ENCODE results near the gene PCSK9.

PCSK9 gene

DNA sequence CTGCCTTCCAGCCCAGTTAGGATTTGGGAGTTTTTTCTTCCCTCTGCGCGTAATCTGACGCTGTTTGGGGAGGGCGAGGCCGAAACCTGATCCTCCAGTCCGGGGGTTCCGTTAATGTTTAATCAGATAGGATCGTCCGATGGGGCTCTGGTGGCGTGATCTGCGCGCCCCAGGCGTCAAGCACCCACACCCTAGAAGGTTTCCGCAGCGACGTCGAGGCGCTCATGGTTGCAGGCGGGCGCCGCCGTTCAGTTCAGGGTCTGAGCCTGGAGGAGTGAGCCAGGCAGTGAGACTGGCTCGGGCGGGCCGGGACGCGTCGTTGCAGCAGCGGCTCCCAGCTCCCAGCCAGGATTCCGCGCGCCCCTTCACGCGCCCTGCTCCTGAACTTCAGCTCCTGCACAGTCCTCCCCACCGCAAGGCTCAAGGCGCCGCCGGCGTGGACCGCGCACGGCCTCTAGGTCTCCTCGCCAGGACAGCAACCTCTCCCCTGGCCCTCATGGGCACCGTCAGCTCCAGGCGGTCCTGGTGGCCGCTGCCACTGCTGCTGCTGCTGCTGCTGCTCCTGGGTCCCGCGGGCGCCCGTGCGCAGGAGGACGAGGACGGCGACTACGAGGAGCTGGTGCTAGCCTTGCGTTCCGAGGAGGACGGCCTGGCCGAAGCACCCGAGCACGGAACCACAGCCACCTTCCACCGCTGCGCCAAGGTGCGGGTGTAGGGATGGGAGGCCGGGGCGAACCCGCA lies at the start of gene PCSK9:
Gene PCSK9, plus strand, starts transcription at position 207 of the 741 bp plus-strand sequence. Its CDS starts 290 bp downstream, at position 497.
- DNase-seq (ENCODE audit: low read depth in 2 of 2), result no peak

- no peak for DNase-seq (ENCODE audit: low read depth in 2 of 2)
Measured at GRCh38 chr1:54989968-54990810, 49.2 kb upstream of the PCSK9 start.

- no peak for DNase-seq (ENCODE audit: low read depth in 2 of 2)
Measured at GRCh38 chr1:54990916-54991315, 48.4 kb upstream of the PCSK9 start.

GRCh38 chr1:54991939-54992338 lies 47.4 kb upstream of the PCSK9 start:
- no peak for DNase-seq (ENCODE audit: low read depth in 2 of 2)

GRCh38 chr1:54993140-54993539 lies 46.2 kb upstream of the PCSK9 start:
- no peak for DNase-seq (ENCODE audit: low read depth in 2 of 2)

DNA sequence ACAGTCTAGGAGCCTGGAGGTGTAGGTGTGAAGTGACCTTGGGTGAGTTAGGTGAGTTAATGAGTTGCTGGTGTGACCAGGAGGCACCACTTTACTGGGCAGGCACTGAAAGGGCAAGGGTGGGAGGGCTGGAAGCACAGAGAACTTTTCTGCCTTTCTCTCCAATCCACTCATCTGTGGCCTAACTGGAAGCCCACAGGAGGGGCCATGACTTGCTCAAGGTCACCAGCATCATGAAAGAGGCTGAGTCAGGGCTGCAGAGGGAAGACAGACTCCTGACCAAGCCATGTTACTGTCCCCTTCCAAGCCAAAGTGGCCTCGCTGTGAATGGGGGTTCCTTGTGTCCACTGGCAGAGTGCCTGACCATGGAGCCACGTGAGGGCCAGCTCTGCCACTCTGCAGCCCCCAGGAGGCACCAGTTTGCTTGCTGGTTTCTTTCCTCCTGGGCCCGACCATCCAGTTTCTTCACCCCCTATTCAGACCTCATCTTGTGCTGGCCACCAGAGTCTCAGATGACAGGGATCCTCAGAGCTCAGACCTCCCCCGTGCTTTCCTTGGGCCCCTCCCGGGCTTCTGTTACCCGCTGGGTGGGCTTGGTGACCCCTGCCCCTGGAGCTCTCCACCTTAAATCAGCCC lies 44.9 kb upstream of the PCSK9 start:
- DNase-seq (ENCODE audit: low read depth in 2 of 2), result no peak

DNA sequence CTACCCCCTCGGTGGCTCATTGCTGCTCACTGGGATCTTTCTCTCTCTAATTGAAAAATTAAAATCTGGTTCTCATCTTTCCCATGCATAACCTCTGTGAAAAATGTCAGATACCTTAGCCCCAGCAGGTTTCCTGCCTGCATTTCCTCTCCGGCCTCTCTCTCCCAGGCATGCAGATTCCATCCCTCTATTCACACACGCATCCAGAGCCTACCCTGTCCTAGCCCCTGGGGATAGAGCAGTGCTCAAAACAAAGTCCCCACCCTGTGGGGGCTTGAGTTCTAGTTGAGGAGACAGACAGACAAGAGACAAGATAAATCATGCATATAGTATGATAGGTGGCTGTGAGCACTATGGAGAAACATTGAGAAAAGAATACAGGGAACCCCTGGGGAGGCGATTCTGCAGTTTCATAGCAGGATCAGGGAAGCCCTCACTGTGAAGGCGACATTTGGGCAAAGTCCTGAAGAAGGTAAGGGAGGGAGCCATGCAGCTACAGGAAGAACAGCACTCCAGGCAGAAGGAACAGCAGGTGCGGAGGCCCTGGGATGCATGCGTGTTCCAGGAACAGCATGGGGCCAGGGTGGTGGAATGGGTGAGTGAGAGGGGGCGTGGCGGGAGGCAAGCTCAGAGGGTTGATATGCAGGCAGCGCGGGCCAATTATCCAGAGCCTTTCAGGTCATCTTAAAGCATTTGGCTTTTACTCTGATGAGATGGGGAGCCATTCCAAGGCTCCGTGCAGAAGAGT lies 44.2 kb upstream of the PCSK9 start:
- no peak for DNase-seq (ENCODE audit: low read depth in 2 of 2)

GRCh38 chr1:54995835-54996234 lies 43.5 kb upstream of the PCSK9 start:
- DNase-seq (ENCODE audit: low read depth in 2 of 2), result no peak

DNA sequence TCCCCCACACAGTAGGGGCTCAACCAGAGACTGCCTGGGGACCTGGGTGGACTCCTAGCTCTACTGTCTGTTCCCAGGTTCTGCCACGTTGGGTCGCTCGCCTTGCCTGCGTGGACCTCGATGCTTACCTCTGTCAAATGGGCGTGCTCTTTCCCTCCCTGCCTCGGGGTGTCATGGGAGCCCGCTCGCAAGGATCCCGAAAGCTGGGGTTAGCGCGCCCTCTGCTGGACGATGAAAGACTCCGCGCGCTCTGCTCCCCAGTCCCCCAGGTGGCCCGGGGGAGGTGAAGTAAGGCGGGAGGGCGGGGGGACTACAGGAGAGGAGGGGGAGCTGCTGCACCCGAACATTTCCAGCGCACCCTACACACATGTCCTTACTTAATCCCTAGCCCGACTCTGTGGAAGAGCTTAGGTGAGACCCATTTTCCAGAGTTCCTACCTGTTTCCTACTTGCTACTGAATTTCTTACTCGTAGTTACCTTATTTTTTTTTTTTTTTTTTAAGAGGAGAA lies 42.9 kb upstream of the PCSK9 start:
- peak; percentile 18 to 29 for DNase-seq (ENCODE audit: low read depth in 2 of 2)

DNA sequence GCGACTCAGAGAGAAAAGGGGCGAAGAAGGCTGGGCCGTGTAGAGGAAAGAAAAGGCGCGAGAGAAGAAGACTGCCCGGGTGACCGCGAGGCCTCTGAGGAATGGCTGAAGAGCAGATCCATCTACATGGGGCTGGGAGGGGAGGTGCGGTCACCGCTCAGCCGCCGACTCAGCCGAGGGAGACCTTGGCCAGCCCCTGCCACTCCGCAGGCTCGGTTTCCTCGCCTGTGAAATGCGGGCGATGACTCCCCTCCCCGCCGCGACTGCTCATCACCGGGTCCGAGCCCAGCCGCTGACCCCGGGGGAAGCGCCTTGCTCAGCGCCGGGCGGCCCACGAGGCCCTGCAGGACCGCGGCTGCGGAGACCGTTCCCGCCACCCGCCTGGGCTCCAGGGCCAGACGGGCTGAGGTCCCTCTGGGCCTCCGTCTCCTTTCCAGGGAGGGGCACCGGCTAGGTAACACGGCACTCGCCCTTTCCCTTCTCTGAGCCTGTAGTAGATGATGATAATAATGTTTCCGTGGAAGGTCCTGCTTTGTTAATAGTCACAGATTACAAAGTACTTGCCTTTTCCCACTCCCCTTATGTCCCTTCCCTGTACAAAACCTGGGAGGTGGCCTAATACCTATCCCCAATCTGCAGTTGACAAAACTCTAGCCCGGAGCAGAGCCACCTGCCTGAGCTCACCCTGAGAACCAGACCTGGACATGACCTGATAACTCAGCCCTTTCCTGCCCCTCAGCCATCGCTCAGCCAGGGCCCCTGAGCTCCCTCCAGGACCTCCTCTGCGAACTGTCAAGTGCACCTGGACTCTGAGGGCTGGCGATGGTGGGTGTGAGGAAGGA lies 42.3 kb upstream of the PCSK9 start:
- DNase-seq (ENCODE audit: low read depth in 2 of 2), result no peak

DNA sequence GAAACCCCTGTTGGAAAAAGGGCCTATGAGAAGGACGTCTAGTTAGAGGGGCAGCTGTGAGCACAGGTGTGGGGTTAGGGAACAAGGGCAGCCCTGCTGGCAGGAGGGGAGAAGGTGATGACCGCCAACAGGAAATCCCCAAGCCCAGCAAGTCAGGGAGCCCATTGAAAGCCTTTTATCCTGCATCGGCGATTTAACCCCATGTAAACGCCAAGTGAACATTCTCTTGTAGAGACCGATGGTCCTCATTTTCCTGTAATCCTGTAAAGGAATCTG lies 41.7 kb upstream of the PCSK9 start:
- DNase-seq (ENCODE audit: low read depth in 2 of 2), result no peak

DNA sequence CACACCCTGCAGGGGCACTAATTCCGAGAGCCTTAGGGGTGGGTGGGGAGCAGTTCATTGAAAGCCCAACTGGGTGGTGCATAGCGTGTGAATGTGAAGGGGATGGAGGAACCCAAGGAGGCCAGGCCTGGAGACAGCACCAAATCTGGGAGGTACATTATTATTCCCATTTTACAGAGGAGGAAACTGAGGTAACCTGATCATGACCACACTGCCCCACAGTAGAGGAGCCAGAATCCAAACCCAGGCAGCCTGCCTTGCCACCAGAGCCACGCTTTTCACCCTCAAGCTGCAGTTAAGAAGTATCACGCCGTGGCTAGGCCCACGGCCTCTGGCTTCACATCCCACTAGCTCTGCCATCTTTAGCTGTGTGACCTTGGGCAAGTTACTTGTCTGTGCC lies 41.2 kb upstream of the PCSK9 start:
- DNase-seq (ENCODE audit: low read depth in 2 of 2), result no peak

GRCh38 chr1:54998677-54999076 lies 40.7 kb upstream of the PCSK9 start, which contains the start of gene BSND:
BSND (plus strand) TSS chr1:54998933; CDS start chr1:54999187, 254 bp downstream.
- no peak for DNase-seq (ENCODE audit: low read depth in 2 of 2)

DNA sequence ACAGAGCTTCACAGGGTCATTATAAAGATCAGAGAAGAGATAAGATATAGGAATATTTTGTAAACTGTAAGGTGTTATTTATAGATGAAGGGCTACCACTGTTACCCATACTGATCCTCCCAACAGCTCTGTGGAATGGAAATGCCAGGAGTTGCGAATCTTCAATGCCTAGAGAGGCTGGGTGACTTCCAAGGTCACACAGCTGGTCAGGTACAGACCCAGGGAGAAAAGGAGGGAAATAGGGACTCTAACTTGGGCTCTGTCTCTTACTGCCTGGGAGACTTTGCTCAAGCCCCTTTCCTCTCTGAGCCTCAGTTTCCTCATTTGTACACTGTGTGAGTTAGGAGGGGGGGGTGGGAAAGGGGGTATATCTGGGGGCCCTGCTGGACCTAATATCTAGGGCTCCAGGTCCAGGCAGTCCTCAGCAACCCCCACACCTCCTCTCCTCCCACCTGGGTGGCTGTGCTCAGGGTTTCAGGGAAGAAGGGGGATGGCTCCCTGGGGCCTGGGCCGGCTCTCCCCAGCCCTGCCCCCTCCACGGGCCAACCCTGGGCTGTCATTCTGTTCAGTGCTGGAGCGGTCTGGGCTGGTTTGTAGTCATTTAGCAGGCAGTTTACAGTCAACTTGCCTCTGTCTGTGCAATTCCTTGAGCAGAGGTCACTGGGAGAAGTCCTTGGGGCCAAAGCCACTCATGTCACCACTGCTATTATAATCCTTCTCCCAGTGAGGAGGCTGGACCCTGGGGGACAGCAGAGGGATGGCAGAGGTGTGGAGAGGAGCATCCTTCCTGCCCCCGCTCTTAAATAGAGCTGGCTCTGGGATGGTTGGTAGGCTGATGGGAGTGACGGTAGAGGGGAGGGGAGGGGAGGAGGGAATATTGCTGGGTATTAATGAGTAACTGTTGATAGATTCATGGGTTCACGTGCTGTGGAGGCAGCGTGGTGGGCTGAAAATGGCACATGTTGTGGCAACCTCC lies 39.0 kb upstream of the PCSK9 start:
- no peak for DNase-seq (ENCODE audit: low read depth in 2 of 2)

DNA sequence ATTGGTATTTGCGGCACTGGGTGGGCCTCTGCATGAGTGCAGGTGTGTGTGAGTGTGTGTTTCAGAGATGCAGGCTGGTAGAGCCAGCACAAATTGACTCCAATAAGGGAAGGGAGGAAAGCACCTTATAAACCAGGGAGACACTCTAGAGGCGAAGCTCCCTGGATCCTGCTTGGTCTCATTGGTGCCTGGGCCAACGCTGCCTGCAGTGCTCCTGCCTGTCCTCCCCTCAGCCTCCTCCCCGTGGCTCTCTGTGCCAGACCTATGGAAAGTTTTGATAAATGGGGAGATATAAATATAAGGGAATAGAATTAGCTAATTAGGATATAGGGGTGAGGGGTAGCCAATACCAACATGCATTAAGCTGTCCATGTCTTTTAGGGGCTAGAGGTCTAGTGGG lies 38.0 kb upstream of the PCSK9 start:
- DNase-seq (ENCODE audit: low read depth in 2 of 2), result no peak

DNA sequence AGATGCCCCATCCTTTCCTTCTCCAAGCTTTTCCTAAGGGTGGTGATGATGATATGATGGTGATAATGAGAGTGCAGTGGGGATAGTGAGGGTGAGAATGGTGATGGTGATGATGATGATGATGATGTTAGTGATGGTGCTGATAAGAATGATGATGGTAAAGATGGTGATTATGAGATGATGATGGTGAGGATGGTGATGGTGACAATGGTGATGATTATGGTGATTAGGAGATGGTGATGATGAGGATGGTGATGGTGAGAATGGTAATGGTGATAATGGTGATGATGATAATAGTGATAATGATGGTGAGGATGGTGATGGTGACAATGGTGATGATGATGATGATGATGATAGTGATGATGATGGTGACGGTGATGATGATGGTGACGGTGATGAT lies 36.7 kb upstream of the PCSK9 start:
- no peak for DNase-seq (ENCODE audit: low read depth in 2 of 2)

DNA sequence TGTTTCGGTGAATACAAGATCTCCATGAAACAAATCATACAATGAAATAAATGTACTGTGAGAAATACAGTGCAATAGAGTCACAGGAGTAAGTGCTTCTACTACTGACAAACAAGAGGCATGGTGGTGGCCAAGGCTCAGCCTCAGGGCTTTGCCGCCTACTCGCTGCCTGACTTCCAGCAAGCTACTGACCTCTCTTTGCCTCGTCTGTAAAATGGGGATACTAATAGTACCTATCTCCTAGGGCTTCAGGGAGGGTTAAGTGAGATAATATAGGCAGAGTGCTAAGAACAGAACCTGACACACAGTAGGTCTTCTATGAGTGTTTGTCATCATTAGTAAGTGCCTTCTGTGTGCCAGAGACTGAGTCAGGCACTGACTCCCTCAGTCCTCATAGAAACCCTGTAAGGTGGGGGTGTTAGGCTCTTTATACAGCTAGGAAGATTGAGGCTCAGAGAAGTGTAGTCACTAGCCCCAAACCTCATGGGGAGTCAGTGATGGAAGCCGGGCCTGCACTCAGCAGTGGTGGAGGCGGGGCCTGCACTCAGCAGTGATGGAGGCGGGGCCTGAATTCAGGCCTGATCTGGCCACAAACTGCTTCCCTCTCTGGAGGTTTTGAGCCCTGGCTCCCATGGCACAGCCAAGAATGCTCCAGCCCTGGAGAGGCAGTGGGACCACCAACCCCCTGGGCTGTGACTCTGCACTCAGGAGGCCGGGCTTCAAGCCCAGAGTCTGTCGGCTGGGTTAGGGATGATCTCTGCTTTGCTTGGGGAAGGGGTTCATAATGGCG lies 33.8 kb upstream of the PCSK9 start:
- DNase-seq (ENCODE audit: low read depth in 2 of 2), result no peak

GRCh38 chr1:55006931-55007330 lies 32.4 kb upstream of the PCSK9 start:
- no peak for DNase-seq (ENCODE audit: low read depth in 2 of 2)

- DNase-seq (ENCODE audit: low read depth in 2 of 2), result peak; percentile 16 to 23
Measured at GRCh38 chr1:55007625-55008024, 31.7 kb upstream of the PCSK9 start.

Data from fibroblast of skin of left biceps (primary cell).